ENCODE results near the gene USP32. TPM values are rescaled to one million over a fixed set of nuclear protein-coding genes. Genes with fewer than 3 reads are reported as not detected.
"Not testable (repeated sequence)": the region's sequence is repeated elsewhere in the genome, so short reads cannot be mapped to it uniquely, and the experiment has no call there.

Gene USP32
- total RNA-seq, 4 donors from 2014 or later: 29.1 to 74.1 (median 42.5) TPM

- WGBS, 2 donors: 69% methylated on average over 28 of the region's 28 CpGs
- TF ChIP-seq POLR2A (IDR thresholded peaks at IDR 0.05): no peak
- TF ChIP-seq CTCF (IDR thresholded peaks at IDR 0.05): peak; percentile 65 to 96 (median 90)
- Histone ChIP-seq H3K27me3 (no peaks in the 10 kb centered on the region), H3K36me3 (no peaks in the 10 kb centered on the region), H3K4me3 (peak overlapping the region in 1 of 4 donors; percentile 21), H3K9me3 (no peaks in the 10 kb centered on the region), H3K27ac (peak overlapping the region in 1 of 4 donors; percentile 3), H3K4me1 (peaks cover 0 to 10% (median 0%) of the 10 kb centered on the region in 3 donors)
- DNase-seq: no peak
- intact Hi-C loops (cut with DNase I): loop anchor here (10.0 kb wide), 1 partner anchor 301 kb away; no protein-coding TSS in a partner anchor
Measured at GRCh38 chr17:60435244-60436167, 43.6 kb upstream of the USP32 start.

- WGBS, 2 donors: 80 to 89% methylated on average over 4 of the region's 4 CpGs
- H3K27ac ChIP-seq, H3K9me3 ChIP-seq, H3K36me3 ChIP-seq, H3K4me3 ChIP-seq, DNase-seq, H3K27me3 ChIP-seq: not testable (repeated sequence)
- peaks cover 0 to 10% (median 0%) of the 10 kb centered on the region in 3 donors for H3K4me1 ChIP-seq
- intact Hi-C loops (cut with DNase I): loop anchor here (10.0 kb wide), 1 partner anchor 299 kb away; no protein-coding TSS in a partner anchor
Measured at GRCh38 chr17:60433021-60433997, 41.4 kb upstream of the USP32 start.

GRCh38 chr17:60430561-60430960 lies 38.6 kb upstream of the USP32 start:
- not testable (repeated sequence) for H3K9me3 ChIP-seq, H3K4me3 ChIP-seq, H3K4me1 ChIP-seq, DNase-seq, H3K36me3 ChIP-seq, H3K27ac ChIP-seq
- intact Hi-C loops (cut with DNase I): loop anchor here (10.0 kb wide), 1 partner anchor 296 kb away; no protein-coding TSS in a partner anchor
- peaks cover 0 to 19% (median 0%) of the 10 kb centered on the region in 4 donors for H3K27me3 ChIP-seq
- 83 to 97% methylated on average over 5 to 7 of the region's 7 CpGs for WGBS, 2 donors

GRCh38 chr17:60428491-60428890 lies 36.6 kb upstream of the USP32 start:
- H3K27ac ChIP-seq; H3K4me3 ChIP-seq; DNase-seq; H3K4me1 ChIP-seq; H3K36me3 ChIP-seq; intact Hi-C loops (cut with DNase I); H3K9me3 ChIP-seq: not testable (repeated sequence)
- H3K27me3 ChIP-seq: peaks cover 0 to 20% (median 0%) of the 10 kb centered on the region in 4 donors
- WGBS, 2 donors: 75 to 78% methylated on average over 6 of the region's 6 CpGs

- intact Hi-C loops (cut with DNase I): no loop called here
- 80% methylated on average over 1 of the region's 10 CpGs; no CpG with 5 or more reads in 1 of the 2 donors for WGBS, 2 donors
- H3K27me3 ChIP-seq: peaks cover 0 to 29% (median 0%) of the 10 kb centered on the region in 4 donors
Measured at GRCh38 chr17:60426596-60426995, 34.7 kb upstream of the USP32 start.

More at GRCh38 chr17:60426596-60426995, 34.7 kb upstream of the USP32 start:
- Histone ChIP-seq H3K27ac (no peak overlapping the region), H3K36me3 (no peaks in the 10 kb centered on the region), H3K9me3 (no peaks in the 10 kb centered on the region), H3K4me3 (no peak overlapping the region), H3K4me1 (peaks cover 0 to 5% (median 1%) of the 10 kb centered on the region in 3 donors)
- DNase-seq: no peak
- TF ChIP-seq CTCF (IDR thresholded peaks at IDR 0.05) (no peak), POLR2A (IDR thresholded peaks at IDR 0.05) (no peak)
